Upper lobe of left lung (tissue), 4 donors: Measurements from ENCODE around the gene WWC1.

Experiments
- CTCF ChIP-seq, 6 experiments: fragments of 450-650 bp in 4 of 6; fragments of 200-600 bp in 2 of 6; sonication (generic) in 2 of 6; IDR thresholded peaks; one replicate each; pipeline ENCODE4 v1.5.1; 2016 to 2019; ENCODE audit warnings: antibody characterized with exemption in 6 of 6
- EP300 ChIP-seq, 4 donors: sonication (generic); formaldehyde crosslinking; IDR thresholded peaks; one replicate each; pipeline ENCODE4 v1.5.1; 2017; ENCODE audit warnings: antibody characterized with exemption in 4 of 4, control low read depth in 2 of 4

GRCh38 chr5:168378741-168379140, 87.3 kb downstream of the WWC1 start:
- TF ChIP-seq CTCF (IDR thresholded peaks at IDR 0.05) (no peak), EP300 (IDR thresholded peaks at IDR 0.05) (no peak)
